Measurements from ENCODE around the gene RNF157. TPM values are rescaled to one million over a fixed set of nuclear protein-coding genes. Genes with fewer than 3 reads are reported as not detected.
A peak's percentile ranks its signal among the peaks of the same experiment; 100 is the strongest.

RNF157 gene
- total and polyA plus RNA-seq, 2 of the 13 experiments (the other 11 are each of a cell fraction or from before 2014, with no cell fraction given): 0.44 to 1.5 TPM

- TF ChIP-seq ZBTB33 (CRISPR knock-in tag; IDR thresholded peaks at IDR 0.05): 0 out of 2 replicates have a peak, but pooled peaks have one; percentile 15
- TF ChIP-seq ZNF263 (CRISPR knock-in tag; IDR thresholded peaks at IDR 0.05): peak; percentile 85
- TF ChIP-seq ZNF34 (CRISPR knock-in tag; IDR thresholded peaks at IDR 0.05; ENCODE audit: borderline replicate concordance): no peak
- TF ChIP-seq TCF7L2 (IDR thresholded peaks at IDR 0.05; ENCODE audit: low read depth, low read length): no peak
- no peak for TF ChIP-seq GLI4 (CRISPR knock-in tag; IDR thresholded peaks at IDR 0.05; ENCODE audit: borderline replicate concordance)
- TF ChIP-seq ZBTB1 (CRISPR knock-in tag; IDR thresholded peaks at IDR 0.05; ENCODE audit: borderline replicate concordance): no peak
- no peak for TF ChIP-seq GABPB1 (CRISPR knock-in tag; IDR thresholded peaks at IDR 0.05)
- TF ChIP-seq CAMTA2 (CRISPR knock-in tag; IDR thresholded peaks at IDR 0.05; ENCODE audit: borderline replicate concordance): no peak
- TF ChIP-seq ZNF142 (CRISPR knock-in tag; IDR thresholded peaks at IDR 0.05): no peak
- TF ChIP-seq HNRNPUL1 (IDR thresholded peaks at IDR 0.05; ENCODE audit: low read depth, low read length): no peak
- TF ChIP-seq ETV6 (CRISPR knock-in tag; conservative IDR thresholded peaks at IDR 0.05): no peak
- TF ChIP-seq KLF9 (CRISPR knock-in tag; IDR thresholded peaks at IDR 0.05; ENCODE audit: low read depth): no peak
- no peak for TF ChIP-seq ZNF644 (CRISPR knock-in tag; IDR thresholded peaks at IDR 0.05; ENCODE audit: low read depth)
- no peak for TF ChIP-seq ZNF225 (CRISPR knock-in tag; IDR thresholded peaks at IDR 0.05)
- TF ChIP-seq ZNF691 (CRISPR knock-in tag; IDR thresholded peaks at IDR 0.05; ENCODE audit: borderline replicate concordance, low read depth): no peak
Observed at GRCh38 chr17:76146053-76146851, 94.0 kb downstream of the RNF157 start (continued).
